GM23248 (cell line): ENCODE data around the gene BRK1.

Experiments used
- EZH2 ChIP-seq: fragments of 200-600 bp; sonication (generic); IDR thresholded peaks from 2 replicates; pipeline ENCODE4 v1.6.1; 2018; ENCODE audit warnings: antibody characterized with exemption, mild to moderate bottlenecking; ENCODE audit not compliant: insufficient read depth, poor library complexity, severe bottlenecking
- EZH2phosphoT487 ChIP-seq: fragments of 200-600 bp; sonication (generic); IDR thresholded peaks from 2 replicates; pipeline ENCODE4 v1.6.1; 2018; ENCODE audit warnings: antibody characterized with exemption, moderate library complexity, mild to moderate bottlenecking, low read depth; ENCODE audit not compliant: insufficient read depth

DNA sequence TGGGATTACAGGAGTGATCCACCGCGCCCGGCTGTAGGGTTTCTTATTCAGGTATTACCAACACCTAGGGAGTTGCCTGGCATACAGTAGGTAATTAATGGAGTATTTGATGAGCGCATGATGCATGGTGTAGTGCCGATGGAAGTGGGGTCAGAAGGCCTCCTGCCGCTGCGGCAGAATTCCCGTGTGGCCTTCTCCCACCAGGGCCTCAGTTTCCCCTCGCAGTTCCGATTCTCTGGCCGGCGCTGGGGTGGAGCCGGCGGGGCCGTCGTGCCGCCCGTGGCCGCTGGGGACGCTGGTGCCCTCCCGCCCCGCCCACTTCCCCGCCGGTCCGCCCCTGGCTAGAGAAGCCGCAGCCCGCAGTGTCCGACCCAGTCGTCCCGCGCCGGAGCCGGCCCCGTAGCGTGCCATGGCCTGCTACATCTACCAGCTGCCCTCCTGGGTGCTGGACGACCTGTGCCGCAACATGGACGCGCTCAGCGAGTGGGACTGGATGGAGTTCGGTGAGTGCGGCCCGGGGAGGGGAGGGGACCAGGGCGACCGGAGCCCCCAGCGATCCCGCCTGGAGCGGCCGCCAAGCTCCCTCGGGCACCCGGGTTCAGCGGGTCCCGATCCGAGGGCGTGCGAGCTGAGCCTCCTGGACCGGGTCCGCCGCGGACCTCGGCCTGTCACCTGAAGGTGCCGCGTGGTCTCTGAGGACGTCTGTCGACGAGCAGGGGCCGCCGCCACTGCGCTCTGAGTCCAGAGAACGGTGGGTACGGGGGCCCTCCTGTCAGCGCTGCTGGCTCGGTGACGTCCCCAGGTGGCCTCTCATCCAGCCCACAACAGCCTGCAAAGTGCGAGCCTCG lies 49.3 kb downstream of the BRK1 start, which contains the start of gene IRAK2:
- TF ChIP-seq EZH2, result no peak
- no peak for TF ChIP-seq EZH2phosphoT487
